CD14-positive monocyte (primary cell): Measurements from ENCODE around the gene FCHO2. TPM values are rescaled to one million over a fixed set of nuclear protein-coding genes. Genes with fewer than 3 reads are reported as not detected.

Experiments
- DNase-seq, 3 donors: peaks; one replicate each; pipeline ENCODE4 v3.0.0-alpha.2; 2011 to 2022
- H2AFZ ChIP-seq: 2 replicates; pipeline ENCODE4 v1.6.0; 2012; ENCODE audit warnings: mild to moderate bottlenecking, low read depth, low read length, inconsistent platforms; ENCODE audit not compliant: insufficient read depth, poor library complexity, severe bottlenecking
- H3K27ac ChIP-seq, 2 donors: 1 replicate in 1 of 2; 2 replicates in 1 of 2; pipeline ENCODE4 v1.5.1; 2012 to 2013; ENCODE audit warnings: low read length in 2 of 2, control low read depth in 1 of 2, inconsistent platforms in 1 of 2, low read depth in 1 of 2, mild to moderate bottlenecking in 1 of 2
- H3K27me3 ChIP-seq, 2 donors: one replicate each; pipeline versions ENCODE4 v1.6.0 to v1.6.1; 2011 to 2013; ENCODE audit warnings: low read length in 2 of 2; ENCODE audit not compliant: control insufficient read depth in 2 of 2, insufficient read depth in 2 of 2
- H3K36me3 ChIP-seq, 2 donors: replicated peaks in 1 of 2; 1 replicate in 1 of 2; 2 replicates in 1 of 2; pipeline versions ENCODE4 v1.5.1 to v1.6.1; 2012 to 2013; ENCODE audit warnings: low read length in 2 of 2, control low read depth in 1 of 2, inconsistent platforms in 1 of 2, mild to moderate bottlenecking in 1 of 2; ENCODE audit not compliant: insufficient read depth in 2 of 2, control insufficient read depth in 1 of 2
- H3K4me1 ChIP-seq, 2 donors: 1 replicate in 1 of 2; 2 replicates in 1 of 2; pipeline versions ENCODE4 v1.5.1 to v1.6.1; 2012 to 2013; ENCODE audit warnings: low read length in 2 of 2, control low read depth in 1 of 2, inconsistent platforms in 1 of 2, mild to moderate bottlenecking in 1 of 2, moderate library complexity in 1 of 2; ENCODE audit not compliant: insufficient read depth in 2 of 2, control insufficient read depth in 1 of 2
- H3K4me2 ChIP-seq: replicated peaks from 2 replicates; pipeline ENCODE3; 2012; ENCODE audit warnings: low read length, moderate library complexity, mild to moderate bottlenecking; ENCODE audit not compliant: poor library complexity, severe bottlenecking; ENCODE audit errors: extremely low read depth
- H3K4me3 ChIP-seq, 3 experiments: fragments of 200-600 bp in 1 of 3; sonication (generic) in 1 of 3; replicated peaks in 1 of 3; 1 replicate in 2 of 3; 2 replicates in 1 of 3; pipeline ENCODE4 v1.5.1; 2011 to 2013; ENCODE audit warnings: low read length in 3 of 3, mild to moderate bottlenecking in 3 of 3, control low read depth in 2 of 3, low read depth in 2 of 3, inconsistent platforms in 1 of 3, moderate library complexity in 1 of 3
- H3K79me2 ChIP-seq: 2 replicates; pipeline ENCODE4 v1.6.0; 2012; ENCODE audit warnings: mild to moderate bottlenecking, control low read depth, inconsistent platforms, low read length, moderate library complexity; ENCODE audit not compliant: insufficient read depth
- H3K9ac ChIP-seq: 2 replicates; pipeline ENCODE4 v1.6.0; 2017; ENCODE audit warnings: low read length, mild to moderate bottlenecking; ENCODE audit not compliant: insufficient read depth, poor library complexity, severe bottlenecking
- H3K9me3 ChIP-seq, 2 donors: replicated peaks in 1 of 2; 1 replicate in 1 of 2; 2 replicates in 1 of 2; pipeline versions ENCODE4 v1.5.1 to v1.6.1; 2012 to 2013; ENCODE audit warnings: low read length in 2 of 2, control low read depth in 1 of 2; ENCODE audit not compliant: control insufficient read depth in 1 of 2, insufficient read depth in 1 of 2
- H4K20me1 ChIP-seq: 2 replicates; pipeline ENCODE4 v1.6.0; 2012; ENCODE audit warnings: mild to moderate bottlenecking, low read length, control low read depth, moderate library complexity; ENCODE audit not compliant: insufficient read depth
- H3K27ac Mint-ChIP-seq, 7 donors: one replicate each; pipeline ENCODE4 v1.8.0; 2020; ENCODE audit warnings: mild to moderate bottlenecking in 7 of 7, mixed read lengths in 7 of 7, moderate library complexity in 6 of 7, inconsistent platforms in 2 of 7
- H3K27me3 Mint-ChIP-seq, 3 donors: one replicate each; pipeline ENCODE4 v1.8.0; 2021 to 2022; ENCODE audit warnings: low read depth in 3 of 3, mild to moderate bottlenecking in 3 of 3, mixed read lengths in 3 of 3, moderate library complexity in 3 of 3, inconsistent platforms in 1 of 3
- H3K36me3 Mint-ChIP-seq, 2 donors: one replicate each; pipeline ENCODE4 v1.8.0; 2020; ENCODE audit warnings: mixed read lengths in 2 of 2, inconsistent platforms in 1 of 2, mild to moderate bottlenecking in 1 of 2
- H3K4me1 Mint-ChIP-seq: one replicate; pipeline ENCODE4 v1.8.0; 2020; ENCODE audit warnings: mild to moderate bottlenecking, mixed read lengths
- H3K4me3 Mint-ChIP-seq, 2 donors: one replicate each; pipeline ENCODE4 v1.8.0; 2020; ENCODE audit warnings: mild to moderate bottlenecking in 2 of 2, mixed read lengths in 2 of 2, moderate library complexity in 1 of 2
- H3K9me3 Mint-ChIP-seq, 7 donors: one replicate each; pipeline ENCODE4 v1.8.0; 2020 to 2022; ENCODE audit warnings: mixed read lengths in 7 of 7, mild to moderate bottlenecking in 6 of 7, moderate library complexity in 6 of 7, inconsistent platforms in 2 of 7
- intact Hi-C, 2 donors: fragments of 100-400 bp; cut with micrococcal nuclease; formaldehyde crosslinking; loops; one replicate each; pipeline versions ENCODE4 v1.15.0 to v1.15.1; 2023
- polyA plus RNA-seq, 3 donors: library from polyadenylated mRNA; depleted of rRNA in 1 of 3; unstranded in 2 of 3; stranded (reverse) in 1 of 3; fragments of 300-500 nt in 2 of 3; fragments of >200 nt in 1 of 3; fragmentation: Illumina TruSeq in 2 of 3; gene quantifications; 1 replicate in 2 of 3; 2 replicates in 1 of 3; pipeline ENCODE4 v1.2.3, GENCODE V29; 2012 to 2021
- TF ChIP-seq, protein P1 (sequence below): fragments of 200-600 bp; IDR thresholded peaks from one replicate; pipeline ENCODE4 v1.8.0; 2022; ENCODE audit warnings: antibody characterized with exemption, mild to moderate bottlenecking

FCHO2 gene
- polyA plus RNA-seq, 3 donors = 8.3 to 10.1 (median 9.9) TPM

GRCh38 chr5:72947498-72947897 lies 8.3 kb upstream of the FCHO2 start:
- Mint-ChIP-seq H3K27ac (no peak overlapping the region), H3K4me3 (peak overlapping the region in 1 of 2 donors; percentile 21), H3K4me1 (peaks cover 24% of the 10 kb centered on the region), H3K9me3 (no peaks in the 10 kb centered on the region), H3K27me3 (peaks cover 0 to 8% (median 2%) of the 10 kb centered on the region in 3 donors), H3K36me3 (no peaks in the 10 kb centered on the region)
- Histone ChIP-seq H3K4me1 (peaks cover 12 to 29% of the 10 kb centered on the region in 2 donors), H3K4me3 (no peak overlapping the region), H3K9me3 (no peaks in the 10 kb centered on the region), H4K20me1 (no peaks in the 10 kb centered on the region), H3K27me3 (peaks cover 0 to 2% of the 10 kb centered on the region in 2 donors), H3K4me2 (no peak overlapping the region), H3K36me3 (no peaks in the 10 kb centered on the region), H3K9ac (no peak overlapping the region), H3K27ac (no peak overlapping the region), H3K79me2 (no peaks in the 10 kb centered on the region), H2AFZ (no peak overlapping the region)
- DNase-seq = no peak
- intact Hi-C loops = no loop called here
- TF ChIP-seq, protein P1, sequence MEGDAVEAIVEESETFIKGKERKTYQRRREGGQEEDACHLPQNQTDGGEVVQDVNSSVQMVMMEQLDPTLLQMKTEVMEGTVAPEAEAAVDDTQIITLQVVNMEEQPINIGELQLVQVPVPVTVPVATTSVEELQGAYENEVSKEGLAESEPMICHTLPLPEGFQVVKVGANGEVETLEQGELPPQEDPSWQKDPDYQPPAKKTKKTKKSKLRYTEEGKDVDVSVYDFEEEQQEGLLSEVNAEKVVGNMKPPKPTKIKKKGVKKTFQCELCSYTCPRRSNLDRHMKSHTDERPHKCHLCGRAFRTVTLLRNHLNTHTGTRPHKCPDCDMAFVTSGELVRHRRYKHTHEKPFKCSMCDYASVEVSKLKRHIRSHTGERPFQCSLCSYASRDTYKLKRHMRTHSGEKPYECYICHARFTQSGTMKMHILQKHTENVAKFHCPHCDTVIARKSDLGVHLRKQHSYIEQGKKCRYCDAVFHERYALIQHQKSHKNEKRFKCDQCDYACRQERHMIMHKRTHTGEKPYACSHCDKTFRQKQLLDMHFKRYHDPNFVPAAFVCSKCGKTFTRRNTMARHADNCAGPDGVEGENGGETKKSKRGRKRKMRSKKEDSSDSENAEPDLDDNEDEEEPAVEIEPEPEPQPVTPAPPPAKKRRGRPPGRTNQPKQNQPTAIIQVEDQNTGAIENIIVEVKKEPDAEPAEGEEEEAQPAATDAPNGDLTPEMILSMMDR = no peak

GRCh38 chr5:72949481-72949880 lies 6.4 kb upstream of the FCHO2 start:
- Histone ChIP-seq H3K27me3 (peaks cover 0 to 8% of the 10 kb centered on the region in 2 donors), H2AFZ (no peak overlapping the region), H3K79me2 (no peaks in the 10 kb centered on the region), H3K4me2 (no peak overlapping the region), H3K4me1 (peaks cover 14 to 37% of the 10 kb centered on the region in 2 donors), H4K20me1 (no peaks in the 10 kb centered on the region), H3K4me3 (no peak overlapping the region), H3K27ac (no peak overlapping the region), H3K9me3 (no peaks in the 10 kb centered on the region), H3K36me3 (no peaks in the 10 kb centered on the region), H3K9ac (no peak overlapping the region)
- intact Hi-C loops = no loop called here
- Mint-ChIP-seq H3K4me1 (peaks cover 26% of the 10 kb centered on the region), H3K36me3 (peaks cover 0 to 3% of the 10 kb centered on the region in 2 donors), H3K4me3 (no peak overlapping the region), H3K27ac (peak overlapping the region in 1 of 7 donors; percentile 10), H3K27me3 (peaks cover 0 to 12% (median 4%) of the 10 kb centered on the region in 3 donors), H3K9me3 (no peaks in the 10 kb centered on the region)
- TF ChIP-seq, protein P1 = no peak
- peak; percentile 28 to 49 (median 34) for DNase-seq
